GM21528 (cell line): ENCODE data around the gene ZNF484.
"Not testable (repeated sequence)": the region's sequence is repeated elsewhere in the genome, so short reads cannot be mapped to it uniquely, and the experiment has no call there.

Experiments used
- ATAC-seq: cut with Tn5 transposase; IDR thresholded peaks from one replicate; pipeline ENCODE4 v1.9.1; 2021; ENCODE audit warnings: mild to moderate bottlenecking, moderate library complexity; ENCODE audit not compliant: unreplicated experiment, low FRiP score

ZNF484 gene

DNA sequence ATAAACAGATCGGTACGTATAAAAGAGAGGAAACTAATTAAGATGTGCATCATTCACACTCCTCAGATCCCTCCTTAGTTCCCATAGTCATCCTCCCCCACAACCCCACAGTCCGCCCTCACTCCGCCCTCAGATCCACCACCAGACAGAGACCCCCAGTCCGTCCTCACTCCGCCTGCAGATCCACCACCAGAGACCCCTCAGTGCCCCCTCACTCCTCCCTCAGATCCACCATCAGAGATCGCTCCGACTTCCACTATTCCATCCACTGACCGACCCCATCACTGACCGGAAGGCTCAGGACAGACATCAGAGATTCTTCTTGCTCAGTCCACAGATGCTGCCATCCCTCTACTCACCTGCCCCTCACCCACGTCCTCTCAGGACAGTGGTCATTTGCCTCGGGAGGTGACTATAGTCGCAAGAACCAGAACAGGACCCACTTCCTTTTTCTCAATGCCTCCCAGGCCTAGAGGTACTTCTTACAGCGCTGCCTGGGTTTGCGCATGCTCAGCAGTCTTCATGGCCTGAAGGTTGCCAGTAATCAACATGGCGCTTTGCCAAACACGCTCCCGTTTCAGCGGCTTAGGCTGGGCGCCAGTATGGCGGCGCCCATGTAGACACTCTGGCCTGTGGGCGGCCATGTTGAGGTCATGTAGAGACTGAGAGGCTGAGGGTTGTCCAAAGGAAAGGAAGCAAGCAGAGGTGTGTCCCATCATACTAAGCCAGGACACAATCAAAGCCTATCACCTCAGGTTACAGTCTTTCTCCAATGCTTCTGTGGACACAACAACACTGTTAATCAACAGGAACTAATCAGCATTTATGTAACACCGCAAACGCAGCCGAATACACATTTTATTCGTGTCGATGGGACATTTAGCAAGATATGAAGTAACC is at the start of gene ZNF484:
Gene ZNF484, minus strand, starts transcription at position 508 of the 900 bp plus-strand sequence. CDS start 3,009 bp downstream, outside the sequence.
- peak; percentile 99 for ATAC-seq

GRCh38 chr9:92920437-92920836 is 42.6 kb upstream of the ZNF484 start:
- no peak for ATAC-seq

- no peak for ATAC-seq
Measured at GRCh38 chr9:92917176-92917800, 39.5 kb upstream of the ZNF484 start.

GRCh38 chr9:92911511-92912475 is 34.0 kb upstream of the ZNF484 start:
- ATAC-seq = no peak

DNA sequence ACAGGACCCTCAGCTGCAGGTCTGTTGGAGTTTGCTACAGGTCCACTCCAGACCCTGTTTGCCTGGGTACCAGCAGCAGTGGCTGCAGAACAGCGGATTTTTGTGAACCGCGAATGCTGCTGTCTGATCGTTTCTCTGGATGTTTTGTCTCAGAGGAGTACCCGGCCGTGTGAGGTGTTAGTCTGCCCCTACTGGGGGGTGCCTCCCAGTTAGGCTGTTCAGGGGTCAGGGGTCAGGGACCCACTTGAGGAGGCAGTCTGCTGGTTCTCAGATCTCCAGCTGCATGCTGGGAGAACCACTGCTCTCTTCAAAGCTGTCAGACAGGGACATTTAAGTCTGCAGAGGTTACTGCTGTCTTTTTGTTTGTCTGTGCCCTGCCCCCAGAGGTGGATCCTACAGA is 27.3 kb upstream of the ZNF484 start:
- not testable (repeated sequence) for ATAC-seq

DNA sequence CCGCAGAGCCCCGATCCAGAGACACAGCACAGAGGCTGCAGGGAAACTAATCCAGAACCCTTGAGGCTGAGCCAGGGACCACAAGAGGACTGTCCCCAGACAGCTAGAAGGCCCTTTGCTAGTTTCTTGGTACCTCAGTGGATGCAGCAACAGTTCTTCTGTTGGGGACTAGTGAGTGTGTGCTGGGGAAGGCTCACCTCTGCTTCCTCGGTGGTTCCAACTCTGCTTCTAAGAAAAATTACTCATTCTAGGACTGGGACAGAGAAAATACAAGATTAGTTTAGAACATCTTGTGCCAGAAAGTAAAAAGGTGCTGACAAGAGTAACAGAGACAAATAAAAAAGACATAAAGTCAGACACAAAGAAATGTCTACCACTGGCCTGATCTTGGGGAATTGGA is 19.5 kb upstream of the ZNF484 start:
- ATAC-seq = no peak

DNA sequence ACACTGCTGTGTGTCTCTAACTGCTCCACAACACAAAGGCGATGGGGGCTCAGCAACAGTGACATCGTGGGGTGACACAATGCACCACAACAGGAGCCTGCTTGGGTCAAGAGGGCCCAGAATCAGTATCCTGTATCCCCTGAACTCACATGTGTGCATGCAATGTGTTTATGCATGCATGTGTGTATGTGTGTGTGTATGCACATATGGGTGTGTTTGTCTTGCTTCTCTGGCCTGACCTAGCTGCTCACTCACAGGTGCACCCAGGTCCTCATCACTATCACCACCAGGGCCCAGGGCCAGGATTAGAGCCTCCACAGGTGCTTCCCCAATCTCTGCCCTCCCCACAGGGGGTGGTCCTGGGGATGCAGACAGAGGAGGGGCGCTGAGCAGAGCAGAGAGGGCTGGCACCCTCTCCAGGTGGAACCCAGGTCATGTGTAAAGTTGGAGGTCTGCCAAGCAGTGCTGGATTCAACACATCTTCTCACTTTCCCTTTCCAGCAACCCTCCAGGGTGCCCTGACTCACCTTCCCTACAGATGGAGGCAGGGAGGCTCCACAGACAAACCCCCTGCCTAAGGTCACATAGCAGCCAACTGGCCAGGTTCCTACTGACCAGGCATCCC is 18.1 kb upstream of the ZNF484 start:
- ATAC-seq = no peak

- ATAC-seq = no peak
Measured at GRCh38 chr9:92894711-92895362, 17.0 kb upstream of the ZNF484 start.

GRCh38 chr9:92893916-92894610 is 16.2 kb upstream of the ZNF484 start:
- not testable (repeated sequence) for ATAC-seq

- not testable (repeated sequence) for ATAC-seq
Measured at GRCh38 chr9:92892276-92892675, 14.4 kb upstream of the ZNF484 start.

- no peak for ATAC-seq
Measured at GRCh38 chr9:92890761-92891160, 12.9 kb upstream of the ZNF484 start.

GRCh38 chr9:92887880-92888338 is 10.1 kb upstream of the ZNF484 start:
- no peak for ATAC-seq

GRCh38 chr9:92886846-92887610 is 9.2 kb upstream of the ZNF484 start:
- ATAC-seq = not testable (repeated sequence)

DNA sequence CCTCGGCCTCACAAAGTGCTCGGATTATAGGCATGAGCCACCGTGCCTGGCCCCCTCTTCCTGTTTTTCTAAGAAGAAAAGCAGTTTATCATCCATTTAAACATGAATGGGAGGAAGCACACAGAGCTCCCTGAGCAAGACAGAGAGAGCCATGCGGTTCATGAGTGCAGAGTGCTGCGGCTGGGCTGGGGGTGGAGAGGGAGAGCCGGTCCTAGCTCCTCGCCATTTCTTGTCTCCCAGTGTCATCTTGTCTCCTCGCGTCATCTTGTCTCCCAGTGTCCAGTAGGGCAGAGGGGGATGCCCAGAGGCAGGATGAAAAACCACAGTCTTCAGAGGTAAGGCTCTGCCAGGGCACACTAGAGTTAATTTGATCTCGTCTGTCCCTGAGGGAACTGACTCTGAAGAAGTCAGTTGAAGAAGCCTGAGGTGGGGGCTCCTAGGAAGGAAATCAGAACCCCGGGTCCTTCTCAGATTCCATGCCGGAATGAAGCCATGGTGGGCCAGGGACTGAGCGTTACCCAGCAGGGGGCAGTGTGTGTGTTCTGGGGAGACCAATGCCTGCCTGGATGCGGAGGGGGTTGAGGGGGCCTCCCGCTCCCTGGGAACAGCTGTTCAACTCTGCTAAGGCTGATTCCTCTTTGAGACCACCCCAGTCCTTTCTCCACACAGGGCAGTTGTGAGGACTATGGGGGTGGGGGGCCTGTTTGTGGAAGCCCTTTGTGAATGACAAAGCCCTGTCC is 6.0 kb upstream of the ZNF484 start:
- ATAC-seq = not testable (repeated sequence)

GRCh38 chr9:92882276-92882675 is 4.4 kb upstream of the ZNF484 start:
- ATAC-seq = no peak

- ATAC-seq = no peak
Measured at GRCh38 chr9:92875373-92875772, 2.5 kb downstream of the ZNF484 start.

DNA sequence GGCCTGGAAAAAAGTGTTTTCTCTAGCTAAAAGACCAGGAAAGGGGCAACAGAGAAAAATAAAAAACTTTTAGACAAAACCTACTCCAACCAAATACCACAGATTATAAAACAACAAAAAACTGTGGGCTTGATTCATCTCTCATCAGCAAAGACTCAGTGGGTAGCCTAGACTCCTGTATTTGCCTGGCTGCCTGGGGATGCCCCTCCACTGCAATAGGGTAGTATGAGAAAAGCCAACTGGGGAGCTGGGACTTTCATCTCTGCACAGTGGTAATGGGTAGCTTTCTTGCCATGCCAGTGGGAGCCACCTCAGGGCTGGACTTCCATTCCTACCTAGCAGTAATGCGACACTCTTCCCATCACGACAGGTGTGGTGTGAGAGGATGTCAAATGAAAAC is 7.5 kb downstream of the ZNF484 start:
- ATAC-seq = no peak

DNA sequence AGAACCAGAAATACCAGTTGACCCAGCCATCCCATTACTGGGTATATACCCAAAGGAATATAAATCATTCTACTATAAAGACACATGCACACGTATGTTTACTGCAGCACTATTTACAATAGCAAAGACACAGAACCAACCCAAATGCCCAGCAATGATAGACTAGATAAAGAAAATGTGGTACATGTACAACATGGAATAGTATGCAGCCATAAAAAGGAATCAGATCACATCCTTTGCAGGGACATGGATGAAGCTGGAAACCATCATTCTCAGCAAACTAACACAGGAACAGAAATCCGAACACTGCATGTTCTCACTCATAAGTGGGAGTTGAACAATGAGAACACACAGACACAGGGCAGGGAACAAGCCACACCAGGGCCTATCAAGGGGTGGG is 11.2 kb downstream of the ZNF484 start:
- ATAC-seq = not testable (repeated sequence)
